ENCODE data around the gene DLG2. TPM values are rescaled to one million over a fixed set of nuclear protein-coding genes. Genes with fewer than 3 reads are reported as not detected.

Gene DLG2
- total RNA-seq, 1 donor: 3.0 TPM

DNA sequence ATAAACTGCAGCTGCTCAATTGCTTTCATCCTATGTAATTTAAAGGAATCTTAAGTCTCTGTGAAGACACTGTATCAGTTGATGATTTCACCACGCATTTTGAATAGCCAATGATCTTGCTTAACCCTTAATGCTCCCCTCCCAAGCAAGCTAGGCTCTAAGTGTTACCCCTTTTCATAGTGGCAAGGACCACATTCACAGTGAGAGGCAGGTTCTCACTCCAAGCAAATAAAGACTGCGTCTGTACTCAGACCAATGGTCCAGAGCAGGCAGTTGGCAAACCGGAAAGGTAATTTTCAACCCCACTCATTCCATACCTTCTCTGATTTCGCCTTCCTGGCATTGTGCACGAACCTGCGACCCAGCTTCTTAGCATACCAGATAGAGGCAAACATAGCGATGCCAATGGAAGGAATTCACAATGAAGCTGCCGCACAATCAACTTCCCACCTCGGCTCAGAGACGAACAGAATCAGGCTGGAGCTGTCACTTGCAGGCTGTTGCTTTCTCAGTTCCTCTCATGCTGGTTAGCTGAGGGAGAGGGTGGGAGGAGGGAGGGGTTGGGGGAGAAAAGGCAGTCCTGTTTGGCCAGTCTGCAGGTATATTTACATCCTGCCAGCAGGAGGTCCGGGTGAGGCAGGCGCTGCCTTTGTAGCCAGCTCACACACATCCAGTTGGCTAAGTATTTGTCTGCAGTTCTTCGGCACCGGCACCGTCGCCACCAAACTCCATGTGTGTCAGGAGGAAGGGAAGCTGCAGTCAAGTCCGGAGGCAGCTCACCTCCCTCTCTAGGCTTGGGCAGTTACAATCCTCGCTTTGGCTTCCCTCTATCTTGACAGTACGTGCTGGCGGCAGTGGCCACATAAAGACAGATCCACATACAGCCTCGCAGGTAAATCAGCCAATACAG, 1189.8 kb downstream of the DLG2 start:
- H3K4me3 ChIP-seq (ENCODE audit: low read depth, low read length): peak overlapping the region; percentile 15
- peak; percentile 3 for DNase-seq (ENCODE audit: low read depth)
- TF ChIP-seq, protein P1, sequence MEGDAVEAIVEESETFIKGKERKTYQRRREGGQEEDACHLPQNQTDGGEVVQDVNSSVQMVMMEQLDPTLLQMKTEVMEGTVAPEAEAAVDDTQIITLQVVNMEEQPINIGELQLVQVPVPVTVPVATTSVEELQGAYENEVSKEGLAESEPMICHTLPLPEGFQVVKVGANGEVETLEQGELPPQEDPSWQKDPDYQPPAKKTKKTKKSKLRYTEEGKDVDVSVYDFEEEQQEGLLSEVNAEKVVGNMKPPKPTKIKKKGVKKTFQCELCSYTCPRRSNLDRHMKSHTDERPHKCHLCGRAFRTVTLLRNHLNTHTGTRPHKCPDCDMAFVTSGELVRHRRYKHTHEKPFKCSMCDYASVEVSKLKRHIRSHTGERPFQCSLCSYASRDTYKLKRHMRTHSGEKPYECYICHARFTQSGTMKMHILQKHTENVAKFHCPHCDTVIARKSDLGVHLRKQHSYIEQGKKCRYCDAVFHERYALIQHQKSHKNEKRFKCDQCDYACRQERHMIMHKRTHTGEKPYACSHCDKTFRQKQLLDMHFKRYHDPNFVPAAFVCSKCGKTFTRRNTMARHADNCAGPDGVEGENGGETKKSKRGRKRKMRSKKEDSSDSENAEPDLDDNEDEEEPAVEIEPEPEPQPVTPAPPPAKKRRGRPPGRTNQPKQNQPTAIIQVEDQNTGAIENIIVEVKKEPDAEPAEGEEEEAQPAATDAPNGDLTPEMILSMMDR (IDR thresholded peaks at IDR 0.05; ENCODE audit: insufficient read depth, low read length): no peak

DNA sequence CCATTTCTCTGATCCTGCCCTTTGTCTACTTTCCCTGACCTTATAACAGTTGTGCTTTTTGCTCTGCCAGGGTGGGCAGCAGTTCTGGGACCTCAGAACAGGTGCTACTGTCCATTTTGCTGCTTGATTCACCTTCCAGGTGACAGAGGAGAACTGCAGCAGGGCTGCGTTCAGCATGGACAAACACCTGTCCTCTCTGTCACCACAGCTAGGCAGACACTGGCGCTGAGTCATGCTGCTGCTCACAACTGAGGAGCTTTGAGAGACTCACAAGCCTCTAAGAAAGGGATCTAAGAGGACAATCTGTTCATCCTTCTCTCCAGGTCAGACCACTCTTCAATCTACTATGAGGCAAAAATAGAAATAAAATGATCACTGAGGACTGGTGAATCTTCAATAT, 1196.5 kb downstream of the DLG2 start:
- TF ChIP-seq, protein P1 (IDR thresholded peaks at IDR 0.05; ENCODE audit: insufficient read depth, low read length): no peak
- H3K4me3 ChIP-seq (ENCODE audit: low read depth, low read length): no peak overlapping the region
- DNase-seq (ENCODE audit: low read depth): no peak

DNA sequence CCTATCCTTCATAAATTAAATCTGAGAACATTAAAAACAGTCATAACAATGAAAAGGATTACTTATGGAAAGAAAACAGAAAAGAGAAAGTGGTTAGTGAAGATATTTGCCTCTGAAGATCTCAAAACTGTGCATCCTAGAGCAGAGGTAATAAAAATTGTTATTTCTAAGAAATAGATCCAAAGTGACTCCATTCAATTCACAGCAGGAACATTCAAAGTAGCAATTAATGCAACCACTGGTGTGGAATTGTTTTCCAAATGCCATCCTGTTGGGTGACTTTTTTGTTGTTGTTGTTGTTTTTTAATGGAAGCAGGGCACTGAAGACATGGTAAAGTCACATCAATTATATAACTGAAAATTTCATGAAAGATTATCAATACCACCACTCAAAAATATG, 1201.5 kb downstream of the DLG2 start:
- H3K4me3 ChIP-seq (ENCODE audit: low read depth, low read length): no peak overlapping the region
- no peak for DNase-seq (ENCODE audit: low read depth)
- TF ChIP-seq, protein P1 (IDR thresholded peaks at IDR 0.05; ENCODE audit: insufficient read depth, low read length): no peak

DNA sequence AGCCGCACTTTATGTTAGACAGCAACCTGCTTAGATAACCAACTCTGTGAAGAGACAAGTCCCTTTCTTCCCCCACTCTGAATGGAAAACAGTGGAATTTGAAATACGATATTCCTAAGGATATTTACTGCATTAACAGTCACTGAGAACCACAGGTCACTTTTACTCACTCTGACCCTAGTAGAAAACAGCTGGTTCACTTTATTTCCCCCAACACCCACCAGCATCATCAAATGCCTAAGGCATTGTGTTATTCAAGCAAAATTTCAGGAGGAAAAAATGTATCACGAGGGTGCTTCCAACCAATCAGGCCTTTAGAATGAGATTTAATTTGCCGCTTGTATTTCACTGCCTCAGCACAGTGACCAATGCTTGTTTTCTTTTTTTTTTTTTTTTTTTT, 1206.9 kb downstream of the DLG2 start:
- TF ChIP-seq, protein P1 (IDR thresholded peaks at IDR 0.05; ENCODE audit: insufficient read depth, low read length): no peak
- no peak overlapping the region for H3K4me3 ChIP-seq (ENCODE audit: low read depth, low read length)
- peak; percentile 8 for DNase-seq (ENCODE audit: low read depth)

DNA sequence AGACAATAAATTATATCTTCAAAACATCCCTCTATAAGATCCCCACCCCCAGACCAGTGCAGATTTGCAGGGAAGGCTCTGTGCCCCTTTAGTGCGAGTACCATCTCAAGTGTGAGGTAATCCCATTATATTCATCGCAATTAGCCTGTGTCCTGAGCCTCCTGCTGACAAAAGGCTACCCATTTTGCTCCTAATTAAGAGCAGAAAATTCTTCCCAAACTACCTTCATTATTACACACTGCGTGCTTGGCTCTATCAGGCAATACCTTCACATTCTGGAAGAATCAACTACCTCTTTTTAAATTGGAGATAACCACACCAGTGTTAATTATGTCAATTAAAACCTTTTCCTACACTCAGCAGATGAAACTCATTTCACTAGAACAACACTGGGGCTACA, 1207.5 kb downstream of the DLG2 start:
- DNase-seq (ENCODE audit: low read depth): no peak
- H3K4me3 ChIP-seq (ENCODE audit: low read depth, low read length): no peak overlapping the region
- TF ChIP-seq, protein P1 (IDR thresholded peaks at IDR 0.05; ENCODE audit: insufficient read depth, low read length): no peak

DNA sequence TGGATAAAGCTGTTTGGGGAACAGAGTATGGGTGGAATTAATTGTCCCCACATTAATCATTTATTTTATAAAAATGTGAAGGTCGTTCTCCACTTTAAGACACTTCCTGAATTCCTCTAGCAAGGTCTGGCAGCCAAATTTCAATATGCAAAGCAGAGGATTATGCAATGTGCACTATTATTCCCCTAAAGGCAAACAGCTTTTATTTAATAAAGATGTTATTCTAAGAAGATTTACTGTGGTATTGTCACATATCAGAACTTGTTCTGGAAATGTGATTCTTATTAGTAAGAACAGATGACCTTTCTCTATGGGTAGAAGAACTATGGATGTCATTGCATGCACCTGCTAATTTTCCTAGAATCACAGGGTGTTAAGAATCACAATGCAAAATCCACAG, 1212.2 kb downstream of the DLG2 start:
- TF ChIP-seq, protein P1 (IDR thresholded peaks at IDR 0.05; ENCODE audit: insufficient read depth, low read length): no peak
- DNase-seq (ENCODE audit: low read depth): no peak
- H3K4me3 ChIP-seq (ENCODE audit: low read depth, low read length): no peak overlapping the region
